Right lobe of liver (tissue), 4 donors: ENCODE results near the gene CUBN.

Experiments
- CTCF ChIP-seq, 4 donors: fragments of 200-600 bp in 3 of 4; fragments of 450-650 bp in 1 of 4; IDR thresholded peaks; one replicate each; pipeline versions ENCODE4 v1.5.1 to v1.8.0; 2016 to 2022; ENCODE audit warnings: antibody characterized with exemption in 4 of 4, mild to moderate bottlenecking in 2 of 4
- POLR2A ChIP-seq: fragments of 450-650 bp; IDR thresholded peaks from one replicate; pipeline ENCODE4 v1.6.1; 2017; ENCODE audit warnings: antibody characterized with exemption, mild to moderate bottlenecking
- donor health status: DM: no; HTN: no; CAD: no.
- donor health status: DM: no; HTN: no; CAD: no.
- donor health status: DM: no; HTN: yes; CAD: no.

DNA sequence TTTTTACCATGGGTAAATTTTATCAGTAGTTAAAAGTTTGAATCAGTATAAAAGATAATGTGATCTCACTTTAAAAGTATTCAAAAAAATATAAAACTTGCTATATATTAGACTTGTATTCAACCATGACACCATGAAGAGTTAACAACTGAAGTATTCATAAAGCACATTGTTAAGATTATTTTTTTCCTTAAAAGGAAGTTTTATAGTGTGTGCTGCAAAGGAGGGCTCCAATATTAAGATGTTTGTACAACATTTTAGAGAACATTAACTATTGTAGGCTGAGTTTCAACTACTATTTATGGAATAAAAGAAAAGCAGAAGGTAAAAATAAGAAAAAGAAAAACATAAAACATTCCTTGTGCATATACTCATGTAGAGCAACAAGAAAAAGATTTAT, 24.5 kb upstream of the CUBN start:
- TF ChIP-seq CTCF (IDR thresholded peaks at IDR 0.05): no peak
- TF ChIP-seq POLR2A: no peak
